ENCODE results near the gene BTBD19. TPM values are rescaled to one million over a fixed set of nuclear protein-coding genes. Genes with fewer than 3 reads are reported as not detected.
"Not testable (repeated sequence)": the region's sequence is repeated elsewhere in the genome, so short reads cannot be mapped to it uniquely, and the experiment has no call there.

BTBD19 gene
- polyA plus RNA-seq, 4 donors, result 1.1 to 14.7 (median 1.7) TPM

- DNase-seq (peak in 1 of 2 donors; percentile 11), FAIRE-seq (no peak)
- Histone ChIP-seq H3K36me3 (ENCODE audit: control insufficient read depth in 3 of 3, insufficient read depth in 2 of 3, low read depth in 1 of 3, low read length in 3 of 3) (peaks cover 0 to 45% (median 0%) of the 10 kb centered on the region in 3 donors), H3K9me3 (ENCODE audit: control insufficient read depth in 2 of 2, insufficient read depth in 1 of 2, low read depth in 1 of 2, low read length in 1 of 2) (no peaks in the 10 kb centered on the region), H3K4me1 (ENCODE audit: control insufficient read depth in 3 of 3, insufficient read depth in 2 of 3, low read depth in 1 of 3, low read length in 2 of 3) (peaks cover 25 to 66% (median 27%) of the 10 kb centered on the region in 3 donors), H3K27ac (ENCODE audit: low read depth in 1 of 3, low read length in 2 of 3) (peak overlapping the region in 1 of 3 donors; percentile 59), H3K27me3 (ENCODE audit: control insufficient read depth in 3 of 3, insufficient read depth in 3 of 3, low read length in 3 of 3) (no peaks in the 10 kb centered on the region), H3K4me3 (ENCODE audit: low read depth in 1 of 3, low read length in 3 of 3) (no peak overlapping the region)
- WGBS, 3 donors, result 83 to 91% (median 85%) methylated on average over 8 of the region's 8 CpGs
These were observed 2.9 kb downstream of the BTBD19 start for GRCh38 chr1:44811234-44811633.

- DNase-seq, result peak in 1 of 2 donors; percentile 56
- Histone ChIP-seq H3K4me1 (ENCODE audit: control insufficient read depth in 3 of 3, insufficient read depth in 2 of 3, low read depth in 1 of 3, low read length in 2 of 3) (peaks cover 15 to 49% (median 24%) of the 10 kb centered on the region in 3 donors), H3K27ac (ENCODE audit: low read depth in 1 of 3, low read length in 2 of 3) (peak overlapping the region; percentile 42 to 87 (median 87))
These were observed 4.7 kb downstream of the BTBD19 start for GRCh38 chr1:44812822-44813543.

GRCh38 chr1:44815926-44816325 is 7.6 kb downstream of the BTBD19 start:
- not testable (repeated sequence) for FAIRE-seq; H3K9me3 ChIP-seq (ENCODE audit: control insufficient read depth in 2 of 2, insufficient read depth in 1 of 2, low read depth in 1 of 2, low read length in 1 of 2); H3K27me3 ChIP-seq (ENCODE audit: control insufficient read depth in 3 of 3, insufficient read depth in 3 of 3, low read length in 3 of 3); H3K4me3 ChIP-seq (ENCODE audit: low read depth in 1 of 3, low read length in 3 of 3); DNase-seq; H3K27ac ChIP-seq (ENCODE audit: low read depth in 1 of 3, low read length in 2 of 3)
- 86 to 95% (median 92%) methylated on average over 9 of the region's 9 CpGs for WGBS, 3 donors
- H3K36me3 ChIP-seq (ENCODE audit: control insufficient read depth in 3 of 3, insufficient read depth in 2 of 3, low read depth in 1 of 3, low read length in 3 of 3), result peaks cover 0 to 18% (median 0%) of the 10 kb centered on the region in 3 donors
- peaks cover 0 to 41% (median 0%) of the 10 kb centered on the region in 3 donors for H3K4me1 ChIP-seq (ENCODE audit: control insufficient read depth in 3 of 3, insufficient read depth in 2 of 3, low read depth in 1 of 3, low read length in 2 of 3)

More at GRCh38 chr1:44812822-44813543, 4.7 kb downstream of the BTBD19 start:
- no peak for FAIRE-seq
- no peaks in the 10 kb centered on the region for H3K27me3 ChIP-seq (ENCODE audit: control insufficient read depth in 3 of 3, insufficient read depth in 3 of 3, low read length in 3 of 3)
- WGBS, 3 donors, result 33 to 54% (median 38%) methylated on average over 47 to 48 of the region's 48 CpGs
- peak overlapping the region in 2 of 3 donors; percentile 57 to 66 for H3K4me3 ChIP-seq (ENCODE audit: low read depth in 1 of 3, low read length in 3 of 3)
- peaks cover 0 to 31% (median 0%) of the 10 kb centered on the region in 3 donors for H3K36me3 ChIP-seq (ENCODE audit: control insufficient read depth in 3 of 3, insufficient read depth in 2 of 3, low read depth in 1 of 3, low read length in 3 of 3)
- H3K9me3 ChIP-seq (ENCODE audit: control insufficient read depth in 2 of 2, insufficient read depth in 1 of 2, low read depth in 1 of 2, low read length in 1 of 2), result no peaks in the 10 kb centered on the region

- no peak for FAIRE-seq
These were observed 9.0 kb downstream of the BTBD19 start for GRCh38 chr1:44817307-44817706.

GRCh38 chr1:44817771-44818495 is 9.6 kb downstream of the BTBD19 start:
- DNase-seq (no peak), FAIRE-seq (no peak)
- no peak overlapping the region for H3K27ac ChIP-seq (ENCODE audit: low read depth in 1 of 3, low read length in 2 of 3)
- H3K9me3 ChIP-seq (ENCODE audit: control insufficient read depth in 2 of 2, insufficient read depth in 1 of 2, low read depth in 1 of 2, low read length in 1 of 2), result no peaks in the 10 kb centered on the region
- H3K4me3 ChIP-seq (ENCODE audit: low read depth in 1 of 3, low read length in 3 of 3), result no peak overlapping the region
- H3K4me1 ChIP-seq (ENCODE audit: control insufficient read depth in 3 of 3, insufficient read depth in 2 of 3, low read depth in 1 of 3, low read length in 2 of 3), result peaks cover 0 to 36% (median 0%) of the 10 kb centered on the region in 3 donors
- peaks cover 0 to 22% (median 0%) of the 10 kb centered on the region in 3 donors for H3K36me3 ChIP-seq (ENCODE audit: control insufficient read depth in 3 of 3, insufficient read depth in 2 of 3, low read depth in 1 of 3, low read length in 3 of 3)
- no peaks in the 10 kb centered on the region for H3K27me3 ChIP-seq (ENCODE audit: control insufficient read depth in 3 of 3, insufficient read depth in 3 of 3, low read length in 3 of 3)
- WGBS, 3 donors, result 95 to 97% (median 97%) methylated on average over 11 of the region's 11 CpGs

More at GRCh38 chr1:44817307-44817706, 9.0 kb downstream of the BTBD19 start:
- Histone ChIP-seq H3K4me3 (ENCODE audit: low read depth in 1 of 3, low read length in 3 of 3) (no peak overlapping the region), H3K36me3 (ENCODE audit: control insufficient read depth in 3 of 3, insufficient read depth in 2 of 3, low read depth in 1 of 3, low read length in 3 of 3) (peaks cover 0 to 16% (median 0%) of the 10 kb centered on the region in 3 donors), H3K27ac (ENCODE audit: low read depth in 1 of 3, low read length in 2 of 3) (no peak overlapping the region), H3K4me1 (ENCODE audit: control insufficient read depth in 3 of 3, insufficient read depth in 2 of 3, low read depth in 1 of 3, low read length in 2 of 3) (peaks cover 0 to 41% (median 0%) of the 10 kb centered on the region in 3 donors), H3K27me3 (ENCODE audit: control insufficient read depth in 3 of 3, insufficient read depth in 3 of 3, low read length in 3 of 3) (no peaks in the 10 kb centered on the region), H3K9me3 (ENCODE audit: control insufficient read depth in 2 of 2, insufficient read depth in 1 of 2, low read depth in 1 of 2, low read length in 1 of 2) (no peaks in the 10 kb centered on the region)
- 79 to 91% (median 79%) methylated on average over 2 of the region's 2 CpGs for WGBS, 3 donors
- no peak for DNase-seq

- Histone ChIP-seq H3K4me3 (ENCODE audit: low read depth in 1 of 3, low read length in 3 of 3) (peak overlapping the region in 2 of 3 donors; percentile 5 to 73), H3K27ac (ENCODE audit: low read depth in 1 of 3, low read length in 2 of 3) (peak overlapping the region; percentile 93 to 99 (median 93)), H3K4me1 (ENCODE audit: control insufficient read depth in 3 of 3, insufficient read depth in 2 of 3, low read depth in 1 of 3, low read length in 2 of 3) (peaks cover 0 to 31% (median 0%) of the 10 kb centered on the region in 3 donors), H3K9me3 (ENCODE audit: control insufficient read depth in 2 of 2, insufficient read depth in 1 of 2, low read depth in 1 of 2, low read length in 1 of 2) (no peaks in the 10 kb centered on the region), H3K36me3 (ENCODE audit: control insufficient read depth in 3 of 3, insufficient read depth in 2 of 3, low read depth in 1 of 3, low read length in 3 of 3) (peaks cover 0 to 25% (median 0%) of the 10 kb centered on the region in 3 donors), H3K27me3 (ENCODE audit: control insufficient read depth in 3 of 3, insufficient read depth in 3 of 3, low read length in 3 of 3) (no peaks in the 10 kb centered on the region)
- no peak for FAIRE-seq
- no peak for DNase-seq
- WGBS, 3 donors, result 0 to 1% (median 0%) methylated on average over 13 of the region's 13 CpGs
These were observed 10.9 kb downstream of the BTBD19 start for GRCh38 chr1:44819196-44819607.

- no peak for FAIRE-seq
- no peaks in the 10 kb centered on the region for H3K9me3 ChIP-seq (ENCODE audit: control insufficient read depth in 2 of 2, insufficient read depth in 1 of 2, low read depth in 1 of 2, low read length in 1 of 2)
These were observed 11.4 kb downstream of the BTBD19 start for GRCh38 chr1:44819608-44820327.

More at GRCh38 chr1:44819608-44820327, 11.4 kb downstream of the BTBD19 start:
- H3K27me3 ChIP-seq (ENCODE audit: control insufficient read depth in 3 of 3, insufficient read depth in 3 of 3, low read length in 3 of 3), result no peaks in the 10 kb centered on the region
- H3K4me1 ChIP-seq (ENCODE audit: control insufficient read depth in 3 of 3, insufficient read depth in 2 of 3, low read depth in 1 of 3, low read length in 2 of 3), result peaks cover 0 to 26% (median 0%) of the 10 kb centered on the region in 3 donors
- peaks cover 0 to 22% (median 0%) of the 10 kb centered on the region in 3 donors for H3K36me3 ChIP-seq (ENCODE audit: control insufficient read depth in 3 of 3, insufficient read depth in 2 of 3, low read depth in 1 of 3, low read length in 3 of 3)
- peak overlapping the region; percentile 93 to 99 (median 93) for H3K27ac ChIP-seq (ENCODE audit: low read depth in 1 of 3, low read length in 2 of 3)
- H3K4me3 ChIP-seq (ENCODE audit: low read depth in 1 of 3, low read length in 3 of 3), result peak overlapping the region; percentile 49 to 73 (median 54)
- DNase-seq, result peak; percentile 89 to 93
- 0% methylated on average over 33 of the region's 33 CpGs for WGBS, 3 donors
